HG02623 (cell line): Measurements from ENCODE around the gene SLC6A18.
"Not testable (repeated sequence)": the region's sequence is repeated elsewhere in the genome, so short reads cannot be mapped to it uniquely, and the experiment has no call there.

Source experiments
- ATAC-seq: cut with Tn5 transposase; IDR thresholded peaks from one replicate; pipeline ENCODE4 v1.9.1; 2021; ENCODE audit warnings: moderate library complexity; ENCODE audit not compliant: unreplicated experiment

SLC6A18 gene

GRCh38 chr5:1249366-1250280 lies 24.4 kb downstream of the SLC6A18 start:
- no peak for ATAC-seq

DNA sequence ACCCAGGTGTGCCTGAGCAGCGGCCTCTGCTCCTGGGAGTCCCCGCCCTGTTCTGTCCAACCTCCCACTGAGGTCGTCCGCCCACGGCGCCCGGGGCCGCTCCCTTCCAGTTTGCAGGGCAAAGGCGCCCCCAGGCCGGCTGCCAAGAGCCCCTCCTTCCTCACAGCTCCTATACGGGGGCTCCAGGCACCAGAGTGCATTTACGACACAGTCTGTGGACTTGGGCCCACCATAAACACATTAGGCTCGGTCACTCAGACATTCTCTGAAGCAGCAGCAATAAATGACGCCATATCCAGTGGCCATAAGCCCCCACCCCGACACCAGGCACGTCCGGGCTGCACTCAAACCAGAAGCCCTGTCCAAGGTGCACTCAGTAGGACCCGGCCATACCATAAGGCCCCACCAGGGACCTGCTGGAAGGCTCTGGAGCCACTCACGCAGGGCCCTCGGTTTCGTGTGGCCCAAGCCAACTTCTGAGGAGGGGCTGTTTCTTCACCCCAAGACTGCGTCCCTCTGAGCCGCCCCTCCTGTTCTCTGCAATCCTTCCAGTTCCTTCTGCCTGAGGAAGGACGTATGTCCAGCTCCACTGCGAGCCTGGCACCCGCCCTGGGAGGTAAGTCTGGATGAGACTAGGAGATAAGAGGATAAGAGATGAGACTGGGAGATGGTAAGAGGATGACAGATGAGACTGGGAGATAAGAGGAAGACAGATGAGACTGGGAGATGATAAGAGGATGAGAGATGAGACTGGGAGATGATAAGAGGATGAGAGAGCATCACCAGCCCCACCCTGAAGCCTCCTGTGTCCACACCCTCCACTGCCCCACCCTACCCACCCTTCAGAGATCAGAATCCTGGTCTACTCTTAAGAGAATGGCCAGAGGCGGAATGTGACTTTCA lies 26.7 kb downstream of the SLC6A18 start:
- ATAC-seq: no peak

DNA sequence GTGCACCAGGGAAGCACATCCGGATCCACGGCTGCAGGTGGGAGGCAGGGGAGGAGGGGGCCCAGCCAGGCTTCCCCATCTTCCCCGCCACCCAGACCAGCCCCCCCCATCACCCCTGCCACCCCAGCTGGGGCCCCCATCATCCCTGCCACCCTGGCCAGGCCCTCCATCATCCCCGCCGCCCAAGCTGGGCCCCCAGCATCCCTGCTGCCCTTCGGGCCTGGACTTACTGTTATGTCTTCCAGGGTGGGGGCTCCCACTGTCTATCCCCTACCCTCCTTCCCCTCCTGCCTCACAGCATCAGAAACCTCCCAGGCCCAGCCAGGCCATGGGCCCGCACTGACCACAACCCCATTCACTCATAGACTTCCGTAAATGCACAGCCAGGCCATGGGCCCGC lies 27.5 kb downstream of the SLC6A18 start:
- no peak for ATAC-seq

- no peak for ATAC-seq
Measured at GRCh38 chr5:1253456-1254105, 28.4 kb downstream of the SLC6A18 start.

DNA sequence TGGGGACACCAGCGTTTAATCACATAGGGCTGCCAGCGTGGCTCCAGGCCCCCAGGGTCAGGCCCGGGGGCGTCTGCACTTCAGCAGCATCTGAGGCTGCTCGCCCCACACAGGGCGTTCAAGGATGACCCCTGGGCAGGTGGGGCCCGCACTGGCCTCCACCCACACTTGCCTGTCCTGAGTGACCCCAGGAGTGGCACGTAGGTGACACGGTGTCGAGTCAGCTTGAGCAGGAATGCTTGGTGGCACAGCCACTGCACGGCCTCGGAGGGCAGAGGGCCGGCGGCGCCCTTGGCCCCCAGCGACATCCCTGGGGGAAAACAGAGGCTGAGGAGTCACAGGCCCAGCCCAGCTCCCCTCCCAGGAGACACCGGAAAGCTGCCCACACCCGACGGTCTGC lies 29.0 kb downstream of the SLC6A18 start:
- no peak for ATAC-seq

GRCh38 chr5:1255081-1255561 lies 29.9 kb downstream of the SLC6A18 start:
- ATAC-seq: no peak

GRCh38 chr5:1256776-1257175 lies 31.6 kb downstream of the SLC6A18 start:
- no peak for ATAC-seq

DNA sequence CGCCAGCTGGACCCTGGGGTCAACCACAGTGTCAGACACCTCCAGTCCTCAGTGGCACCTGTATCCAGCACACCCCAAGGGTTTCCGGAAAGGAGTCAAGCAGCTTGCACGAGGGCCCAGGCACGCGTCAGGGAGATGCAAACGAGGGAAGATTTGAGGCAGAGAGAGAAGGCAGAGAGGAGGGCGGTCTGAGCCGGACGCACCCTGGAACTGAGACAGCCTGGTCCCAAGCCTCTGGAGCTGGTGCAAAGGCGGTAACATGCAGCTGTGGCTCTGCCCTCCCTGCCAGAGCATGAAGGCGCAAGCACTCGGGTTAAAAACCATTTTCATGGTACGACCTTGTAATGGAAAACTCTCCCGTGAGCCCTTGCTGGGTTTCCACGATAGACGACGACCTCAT lies 32.2 kb downstream of the SLC6A18 start:
- ATAC-seq: no peak

DNA sequence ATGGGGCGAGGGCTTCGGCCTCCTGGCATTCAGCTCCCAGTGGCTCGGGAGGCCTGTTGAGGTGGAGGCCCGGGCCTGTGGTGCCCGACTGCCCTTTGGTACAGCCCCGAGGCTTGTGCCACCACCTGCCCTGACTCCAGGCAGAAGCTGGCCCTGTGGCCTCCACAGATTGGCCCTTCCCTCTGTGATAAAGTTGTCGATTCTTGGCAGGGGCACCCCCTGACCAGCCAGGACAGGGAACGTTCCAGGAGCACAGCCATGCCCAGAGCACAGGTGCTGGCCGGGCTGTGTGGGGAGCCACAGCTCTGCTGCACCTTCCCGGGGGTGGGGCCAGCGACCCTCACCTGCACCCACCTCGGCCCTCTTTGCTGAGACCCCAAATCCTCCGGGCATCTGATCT lies 32.7 kb downstream of the SLC6A18 start:
- no peak for ATAC-seq

DNA sequence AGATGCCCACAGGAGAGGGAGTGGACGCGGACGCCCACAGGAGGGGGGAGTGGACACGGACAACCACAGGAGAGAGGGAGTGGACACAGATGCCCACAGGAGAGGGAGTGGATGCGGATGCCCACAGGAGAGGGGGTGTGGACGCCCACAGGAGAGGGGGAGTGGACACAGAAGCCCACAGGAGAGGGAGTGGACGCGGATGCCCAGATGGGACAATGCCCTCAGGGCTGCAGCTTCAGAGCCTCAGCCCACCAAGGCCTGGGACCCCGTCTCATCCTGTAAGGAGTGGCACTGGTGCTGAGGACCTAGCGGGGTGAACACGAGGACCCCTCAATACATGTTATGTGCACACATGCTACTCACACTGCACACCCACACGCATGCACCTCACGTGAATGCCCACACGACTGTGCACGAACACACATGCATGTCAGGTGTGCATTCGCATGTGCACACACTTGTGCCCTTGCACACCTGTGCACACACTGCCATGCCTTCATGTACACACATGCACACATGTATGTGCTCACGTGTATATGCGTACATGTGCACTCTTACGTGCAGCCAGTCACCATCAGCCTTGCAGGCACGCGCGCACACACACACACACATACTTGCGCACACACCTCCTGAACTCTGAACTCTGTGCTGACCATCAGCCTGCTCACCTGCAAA lies 34.8 kb downstream of the SLC6A18 start:
- no peak for ATAC-seq

GRCh38 chr5:1261643-1262042 lies 36.5 kb downstream of the SLC6A18 start:
- no peak for ATAC-seq

DNA sequence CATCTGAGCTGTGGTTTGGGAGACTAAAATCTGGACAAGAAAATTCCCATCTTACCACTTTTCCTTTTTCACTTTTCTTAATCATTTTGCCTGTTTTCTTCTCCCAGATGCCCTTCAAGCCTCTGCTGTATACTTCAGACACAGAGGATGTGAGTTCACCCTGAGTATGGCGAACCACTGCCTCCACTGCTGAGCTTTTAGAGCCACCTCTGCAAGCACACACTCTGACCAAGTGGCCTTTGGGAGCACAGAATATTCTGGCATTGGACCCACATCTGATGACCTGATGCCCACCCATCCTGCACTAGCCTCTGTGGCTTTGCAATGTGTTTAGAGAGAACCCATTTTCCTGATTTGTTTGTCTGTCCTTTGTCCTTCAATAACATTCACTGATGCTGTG lies 37.2 kb downstream of the SLC6A18 start:
- ATAC-seq: no peak

GRCh38 chr5:1264211-1264610 lies 39.0 kb downstream of the SLC6A18 start:
- ATAC-seq: no peak

- ATAC-seq: no peak
Measured at GRCh38 chr5:1265026-1265425, 39.8 kb downstream of the SLC6A18 start.

- ATAC-seq: no peak
Measured at GRCh38 chr5:1265461-1266455, 40.6 kb downstream of the SLC6A18 start.

DNA sequence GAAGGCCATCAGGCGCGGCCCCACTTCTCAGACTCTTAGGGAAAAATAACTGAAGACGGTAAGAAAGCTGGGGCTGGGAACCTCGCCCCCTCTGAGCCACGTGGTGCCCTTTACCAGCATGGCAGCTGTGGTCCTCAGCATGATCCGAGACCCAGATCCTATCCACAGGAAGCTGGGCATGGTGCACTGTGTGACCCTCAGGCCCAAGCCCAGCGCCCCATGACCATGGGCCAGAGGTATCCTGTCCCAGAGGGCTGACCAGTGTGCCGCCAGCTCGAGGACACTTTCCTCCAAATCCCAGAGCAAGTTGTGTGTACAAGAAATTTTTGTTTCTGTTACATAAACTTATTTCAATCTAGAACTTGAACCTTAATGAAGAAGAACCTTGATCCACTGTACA lies 41.6 kb downstream of the SLC6A18 start:
- ATAC-seq: no peak

- not testable (repeated sequence) for ATAC-seq
Measured at GRCh38 chr5:1267464-1267863, 42.3 kb downstream of the SLC6A18 start.

DNA sequence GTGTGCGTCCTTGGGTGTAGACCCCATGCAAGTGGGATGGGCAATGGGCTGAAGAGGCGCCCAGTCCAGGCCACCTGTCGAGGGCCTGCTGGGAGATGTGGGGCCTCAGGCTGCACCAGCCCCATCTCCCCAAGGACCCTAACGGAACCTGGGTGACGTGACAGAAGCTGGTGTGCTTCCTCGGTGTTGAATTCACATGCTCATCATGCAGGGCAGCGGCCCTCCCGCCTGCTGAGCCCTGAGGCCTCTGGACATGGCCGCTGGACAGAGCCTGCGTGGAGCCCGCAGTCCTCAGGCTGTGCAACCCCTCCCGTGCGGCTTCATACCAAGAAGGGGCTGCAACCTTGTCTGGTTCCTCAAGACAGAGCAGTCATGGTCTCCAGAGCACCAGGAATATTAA lies 42.9 kb downstream of the SLC6A18 start:
- no peak for ATAC-seq

DNA sequence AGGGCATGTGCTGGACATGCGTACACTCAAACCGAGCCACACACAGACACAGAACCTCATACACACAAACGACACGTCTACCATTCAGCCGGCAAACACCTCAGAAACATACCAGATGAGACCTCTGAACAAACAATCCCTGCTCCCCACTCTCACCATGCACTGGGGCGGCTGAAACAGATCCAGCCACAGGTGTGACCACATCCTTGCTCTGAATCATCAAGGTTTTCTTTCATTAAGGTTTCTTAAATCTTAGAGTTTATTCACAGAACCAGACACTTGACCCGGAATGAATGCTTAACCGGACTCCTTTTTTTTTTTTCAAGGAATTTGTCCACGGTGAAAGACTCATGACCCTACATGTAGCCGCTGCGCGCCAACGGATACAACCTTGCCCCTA lies 43.5 kb downstream of the SLC6A18 start:
- ATAC-seq: no peak
